IMR-90 (cell line): ENCODE results near the gene CSNK2A2. TPM values are rescaled to one million over a fixed set of nuclear protein-coding genes. Genes with fewer than 3 reads are reported as not detected.

Experiments used
- ATAC-seq: fragments of 200-7000 bp; cut with Tn5 transposase; 2 replicates; pipeline ENCODE4 v1.9.1; 2020; ENCODE audit warnings: low read depth, mild to moderate bottlenecking, moderate library complexity
- BruUV-seq: library from RNA; stranded (reverse); fragments of 400-500 nt; replicated peaks from 2 replicates; lab custom pipeline; 2021; lab: Mats Ljungman, UMichigan
- CTCF ChIA-PET: fragments of 300-600 bp; formaldehyde crosslinking; extraction: SDS; loops from one replicate; lab custom pipeline; 2021; ENCODE audit warnings: antibody characterized with exemption; lab: Yijun Ruan, JAX
- POLR2A ChIA-PET: fragments of 300-600 bp; sonication (Branson Sonifier 250); formaldehyde crosslinking; loops from one replicate; lab custom pipeline; 2022; ENCODE audit warnings: antibody characterized with exemption; ENCODE audit not compliant: unreplicated experiment; lab: Charles Lee
- DNase-seq: peaks from one replicate; pipeline ENCODE4 v3.0.0; 2013
- H2AFZ ChIP-seq: replicated peaks from 2 replicates; pipeline ENCODE3; 2013; ENCODE audit warnings: low read length, mild to moderate bottlenecking; ENCODE audit not compliant: poor library complexity
- H2AK5ac ChIP-seq: 2 replicates; pipeline ENCODE4 v1.6.1; 2013; ENCODE audit warnings: low read depth, low read length, inconsistent platforms
- H2AK9ac ChIP-seq: replicated peaks from 2 replicates; pipeline ENCODE3; 2013; ENCODE audit warnings: mild to moderate bottlenecking, low read depth, low read length, moderate library complexity; ENCODE audit not compliant: poor library complexity
- H2BK120ac ChIP-seq: 2 replicates; pipeline ENCODE4 v1.6.1; 2013; ENCODE audit warnings: low read depth, low read length, inconsistent platforms
- H2BK15ac ChIP-seq: 3 replicates; pipeline ENCODE4 v1.6.1; 2013; ENCODE audit warnings: low read depth, low read length, inconsistent platforms
- H2BK20ac ChIP-seq: 2 replicates; pipeline ENCODE4 v1.6.1; 2013; ENCODE audit warnings: low read depth, mild to moderate bottlenecking, inconsistent platforms, low read length, moderate library complexity
- H2BK5ac ChIP-seq: 2 replicates; pipeline ENCODE4 v1.6.1; 2013; ENCODE audit warnings: mild to moderate bottlenecking, low read depth, low read length, inconsistent platforms; ENCODE audit not compliant: poor library complexity, severe bottlenecking
- H3K14ac ChIP-seq: replicated peaks from 2 replicates; pipeline ENCODE4 v1.6.1; 2013; ENCODE audit warnings: low read depth, low read length, inconsistent platforms
- H3K18ac ChIP-seq: 2 replicates; pipeline ENCODE4 v1.6.1; 2013; ENCODE audit warnings: low read depth, low read length, control low read depth
- H3K23ac ChIP-seq: 2 replicates; pipeline ENCODE4 v1.6.1; 2013; ENCODE audit warnings: low read depth, low read length, inconsistent platforms
- H3K27ac ChIP-seq: 2 replicates; pipeline ENCODE4 v1.5.1; 2013; ENCODE audit warnings: mild to moderate bottlenecking, control low read depth, low read length; ENCODE audit not compliant: insufficient read depth
- H3K27me3 ChIP-seq: 2 replicates; pipeline ENCODE4 v1.6.1; 2013; ENCODE audit warnings: low read length; ENCODE audit not compliant: control insufficient read depth, insufficient read depth
- H3K36me3 ChIP-seq: 2 replicates; pipeline ENCODE4 v1.6.1; 2013; ENCODE audit warnings: low read length, mixed read lengths; ENCODE audit not compliant: control insufficient read depth, insufficient read depth
- H3K4ac ChIP-seq: 2 replicates; pipeline ENCODE4 v1.6.1; 2013; ENCODE audit warnings: low read depth, low read length, inconsistent platforms
- H3K4me1 ChIP-seq: 2 replicates; pipeline ENCODE4 v1.6.1; 2013; ENCODE audit warnings: low read length, mixed read lengths; ENCODE audit not compliant: control insufficient read depth, insufficient read depth
- H3K4me2 ChIP-seq: 2 replicates; pipeline ENCODE4 v1.6.1; 2013; ENCODE audit warnings: low read depth, mild to moderate bottlenecking, control low read depth, low read length, moderate library complexity
- H3K4me3 ChIP-seq: 2 replicates; pipeline ENCODE4 v1.5.1; 2013; ENCODE audit warnings: low read depth, mild to moderate bottlenecking, control low read depth, low read length, moderate library complexity; ENCODE audit not compliant: insufficient read depth
- H3K56ac ChIP-seq: 2 replicates; pipeline ENCODE4 v1.6.1; 2013; ENCODE audit warnings: low read length, inconsistent platforms; ENCODE audit not compliant: insufficient read depth; ENCODE audit errors: extremely low read depth
- H3K79me1 ChIP-seq, 2 experiments: 2 replicates each; pipeline ENCODE4 v1.6.1; 2013; ENCODE audit warnings: low read length in 2 of 2, inconsistent platforms in 1 of 2, low read depth in 1 of 2
- H3K9ac ChIP-seq: 2 replicates; pipeline ENCODE4 v1.6.1; 2013; ENCODE audit warnings: low read depth, low read length, control low read depth
- H3K9me1 ChIP-seq: 2 replicates; pipeline ENCODE4 v1.6.1; 2013; ENCODE audit warnings: low read length, inconsistent platforms; ENCODE audit not compliant: insufficient read depth
- H3K9me3 ChIP-seq: 2 replicates; pipeline ENCODE4 v1.6.1; 2013; ENCODE audit warnings: low read length; ENCODE audit not compliant: control insufficient read depth, insufficient read depth
- H4K20me1 ChIP-seq: 2 replicates; pipeline ENCODE4 v1.6.1; 2013; ENCODE audit warnings: low read length, inconsistent platforms; ENCODE audit not compliant: insufficient read depth
- H4K5ac ChIP-seq: 2 replicates; pipeline ENCODE4 v1.6.1; 2013; ENCODE audit warnings: mild to moderate bottlenecking, low read depth, low read length, control low read depth
- H4K8ac ChIP-seq, 2 experiments: 2 replicates each; pipeline ENCODE4 v1.6.1; 2013; ENCODE audit warnings: low read depth in 2 of 2, low read length in 2 of 2, control low read depth in 1 of 2, inconsistent platforms in 1 of 2
- H4K91ac ChIP-seq: 2 replicates; pipeline ENCODE4 v1.6.1; 2013; ENCODE audit warnings: low read depth, low read length, inconsistent platforms; ENCODE audit not compliant: insufficient read depth
- CEBPB ChIP-seq: IDR thresholded peaks from 2 replicates; pipeline ENCODE4 v1.6.1; 2012; ENCODE audit warnings: low read depth, low read length, improper control_type of control experiment
- CHD1 ChIP-seq: IDR thresholded peaks from 2 replicates; pipeline ENCODE4 v1.6.1; 2012; ENCODE audit warnings: low read depth, low read length, improper control_type of control experiment
- MAFK ChIP-seq: IDR thresholded peaks from 2 replicates; pipeline ENCODE4 v1.6.1; 2012; ENCODE audit warnings: low read depth, low read length, improper control_type of control experiment
- MAZ ChIP-seq: IDR thresholded peaks from 2 replicates; pipeline ENCODE4 v1.6.1; 2012; ENCODE audit warnings: low read depth, mild to moderate bottlenecking, low read length, improper control_type of control experiment, moderate library complexity, borderline replicate concordance
- MXI1 ChIP-seq: IDR thresholded peaks from 2 replicates; pipeline ENCODE4 v1.6.1; 2012; ENCODE audit warnings: low read depth, mild to moderate bottlenecking, low read length, moderate library complexity, borderline replicate concordance
- NFE2L2 ChIP-seq: fragments of 150-350 bp; IDR thresholded peaks from 2 replicates; pipeline ENCODE4 v1.6.1; 2016; ENCODE audit warnings: low read depth, mild to moderate bottlenecking, low read length
- RCOR1 ChIP-seq: IDR thresholded peaks from 2 replicates; pipeline ENCODE4 v1.6.1; 2012; ENCODE audit warnings: mild to moderate bottlenecking, low read length, improper control_type of control experiment; ENCODE audit not compliant: insufficient replicate concordance
- RFX5 ChIP-seq: IDR thresholded peaks from 2 replicates; pipeline ENCODE4 v1.8.0; 2012; ENCODE audit warnings: low read depth, mild to moderate bottlenecking, low read length, moderate library complexity
- SMC3 ChIP-seq: fragments of 150-350 bp; IDR thresholded peaks from 2 replicates; pipeline ENCODE4 v1.6.1; 2016; ENCODE audit warnings: low read depth, mild to moderate bottlenecking, antibody characterized with exemption, low read length, moderate library complexity
- WGBS, 2 experiments: methylation state at CpG; one replicate each; pipeline versions ENCODE4 v1.1.5 to v1.1.7; 2013; ENCODE audit warnings: missing lambda C conversion rate in 2 of 2; ENCODE audit not compliant: insufficient read length in 1 of 2; ENCODE audit errors: extremely low coverage in 2 of 2; 5-methylcytosine and 5-hydroxymethylcytosine counted together
- dilution Hi-C: fragments of 300-500 bp; cut with HindIII; formaldehyde crosslinking; loops from one replicate; pipeline ENCODE4 v1.14.3; 2018; ENCODE audit warnings: low sequenced_read_pairs; ENCODE audit not compliant: unreplicated experiment
- in situ Hi-C: fragments of 300-500 bp; cut with MboI; formaldehyde crosslinking; loops from 3 replicates; pipeline ENCODE4 v1.14.3; 2019; ENCODE audit warnings: low sequenced_read_pairs, inconsistent platforms, mixed read lengths
- intact Hi-C: fragments of 100-400 bp; cut with micrococcal nuclease; formaldehyde crosslinking; loops from 2 replicates; pipeline ENCODE4 v1.10.0; 2022
- polyA plus RNA-seq, 3 experiments: library from polyadenylated mRNA; depleted of rRNA; stranded (reverse); fragments of >200 nt; gene quantifications; 2 replicates each; pipeline ENCODE4 v1.2.3, GENCODE V29; 2012; ENCODE audit warnings: low replicate concordance in 1 of 3
- total RNA-seq: library from RNA; depleted of rRNA; stranded (reverse); fragments of >200 nt; gene quantifications from 2 replicates; pipeline ENCODE4 v1.2.3, GENCODE V29; 2012
- TF ChIP-seq, protein P1 (sequence below): fragments of 150-350 bp; IDR thresholded peaks from 2 replicates; pipeline ENCODE4 v1.6.1; 2017; ENCODE audit warnings: mild to moderate bottlenecking, antibody characterized with exemption, low read length, low read depth
- TF ChIP-seq, protein P2 (sequence below): fragments of 150-350 bp; IDR thresholded peaks from 2 replicates; pipeline ENCODE4 v1.6.1; 2016; ENCODE audit warnings: low read depth, mild to moderate bottlenecking, low read length, moderate library complexity, borderline replicate concordance

Gene CSNK2A2
- total and polyA plus RNA-seq, 2 of the 4 experiments (the other 2 are of a cell fraction): 15.6 to 27.5 TPM

GRCh38 chr16:58198803-58199411 is 1.0 kb upstream of the CSNK2A2 start:
- peaks cover 4% of the 10 kb centered on the region for H3K4me1 ChIP-seq
- H2BK15ac ChIP-seq: no peak overlapping the region
- intact Hi-C loops: loop anchor here (1.0 to 5.0 kb wide), 3 partner anchors 179 to 1428 kb away; no protein-coding TSS in a partner anchor
- no peak overlapping the region for H3K27ac ChIP-seq
- no peak overlapping the region for H3K4ac ChIP-seq
- no peak overlapping the region; a peak in 1 of 4 replicates for H4K8ac ChIP-seq
- TF ChIP-seq CHD1: no peak
- no peak for TF ChIP-seq RCOR1
- TF ChIP-seq, protein P1, sequence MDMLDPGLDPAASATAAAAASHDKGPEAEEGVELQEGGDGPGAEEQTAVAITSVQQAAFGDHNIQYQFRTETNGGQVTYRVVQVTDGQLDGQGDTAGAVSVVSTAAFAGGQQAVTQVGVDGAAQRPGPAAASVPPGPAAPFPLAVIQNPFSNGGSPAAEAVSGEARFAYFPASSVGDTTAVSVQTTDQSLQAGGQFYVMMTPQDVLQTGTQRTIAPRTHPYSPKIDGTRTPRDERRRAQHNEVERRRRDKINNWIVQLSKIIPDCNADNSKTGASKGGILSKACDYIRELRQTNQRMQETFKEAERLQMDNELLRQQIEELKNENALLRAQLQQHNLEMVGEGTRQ: no peak
- no peak for TF ChIP-seq NFE2L2
- TF ChIP-seq MAZ: no peak
- TF ChIP-seq CEBPB: no peak
- no peak for TF ChIP-seq SMC3
- TF ChIP-seq, protein P2, sequence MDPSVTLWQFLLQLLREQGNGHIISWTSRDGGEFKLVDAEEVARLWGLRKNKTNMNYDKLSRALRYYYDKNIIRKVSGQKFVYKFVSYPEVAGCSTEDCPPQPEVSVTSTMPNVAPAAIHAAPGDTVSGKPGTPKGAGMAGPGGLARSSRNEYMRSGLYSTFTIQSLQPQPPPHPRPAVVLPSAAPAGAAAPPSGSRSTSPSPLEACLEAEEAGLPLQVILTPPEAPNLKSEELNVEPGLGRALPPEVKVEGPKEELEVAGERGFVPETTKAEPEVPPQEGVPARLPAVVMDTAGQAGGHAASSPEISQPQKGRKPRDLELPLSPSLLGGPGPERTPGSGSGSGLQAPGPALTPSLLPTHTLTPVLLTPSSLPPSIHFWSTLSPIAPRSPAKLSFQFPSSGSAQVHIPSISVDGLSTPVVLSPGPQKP: no peak
- TF ChIP-seq MXI1: no peak
- no peak for TF ChIP-seq MAFK
- TF ChIP-seq RFX5: no peak
- H3K9me1 ChIP-seq: peaks cover 6% of the 10 kb centered on the region; the same call in 1 of the 2 replicates
- H3K9me3 ChIP-seq: no peaks in the 10 kb centered on the region
- H3K4me2 ChIP-seq: no peak overlapping the region
- no peak overlapping the region for H4K5ac ChIP-seq
- BruUV-seq: no TSS peak
- peaks cover 13 to 21% of the 10 kb centered on the region in 2 experiments for H3K79me1 ChIP-seq
- WGBS, 2 experiments: no CpG with 5 or more reads among the region's 3 CpGs
- no peak overlapping the region for H2AFZ ChIP-seq
- DNase-seq: no peak
- ChIA-PET POLR2A (no interaction called here), CTCF (interaction anchor here (0.9 kb wide), 1 partner anchor 185 kb away, joined by 6 read pairs; no protein-coding TSS in a partner anchor)
- no peak overlapping the region for H2BK20ac ChIP-seq
- H3K36me3 ChIP-seq: peaks cover 4% of the 10 kb centered on the region; the same call in 1 of the 2 replicates
- dilution Hi-C loops: no loop called here
- in situ Hi-C loops: no loop called here
- H2AK5ac ChIP-seq: no peak overlapping the region
- H3K56ac ChIP-seq: no peak overlapping the region
- H2AK9ac ChIP-seq: no peak overlapping the region
- peaks cover 18% of the 10 kb centered on the region for H3K27me3 ChIP-seq
- H3K14ac ChIP-seq: no peak overlapping the region
- no peak overlapping the region for H2BK5ac ChIP-seq
- no peak overlapping the region for H3K9ac ChIP-seq
- H3K4me3 ChIP-seq: no peak overlapping the region
- no peak overlapping the region for H3K18ac ChIP-seq
- no peak overlapping the region for H2BK120ac ChIP-seq
- no peak overlapping the region for H4K91ac ChIP-seq
- H4K20me1 ChIP-seq: peaks cover 8% of the 10 kb centered on the region; the same call in 1 of the 2 replicates
- H3K23ac ChIP-seq: no peak overlapping the region
- ATAC-seq: no peak
